Measurements from ENCODE around the gene PTK6. TPM values are rescaled to one million over a fixed set of nuclear protein-coding genes. Genes with fewer than 3 reads are reported as not detected.

Gene PTK6
- total and polyA plus RNA-seq, 2 donors (not counting 1 experiment from before 2014, with no cell fraction given) = 0.86 to 2.3 TPM

DNA sequence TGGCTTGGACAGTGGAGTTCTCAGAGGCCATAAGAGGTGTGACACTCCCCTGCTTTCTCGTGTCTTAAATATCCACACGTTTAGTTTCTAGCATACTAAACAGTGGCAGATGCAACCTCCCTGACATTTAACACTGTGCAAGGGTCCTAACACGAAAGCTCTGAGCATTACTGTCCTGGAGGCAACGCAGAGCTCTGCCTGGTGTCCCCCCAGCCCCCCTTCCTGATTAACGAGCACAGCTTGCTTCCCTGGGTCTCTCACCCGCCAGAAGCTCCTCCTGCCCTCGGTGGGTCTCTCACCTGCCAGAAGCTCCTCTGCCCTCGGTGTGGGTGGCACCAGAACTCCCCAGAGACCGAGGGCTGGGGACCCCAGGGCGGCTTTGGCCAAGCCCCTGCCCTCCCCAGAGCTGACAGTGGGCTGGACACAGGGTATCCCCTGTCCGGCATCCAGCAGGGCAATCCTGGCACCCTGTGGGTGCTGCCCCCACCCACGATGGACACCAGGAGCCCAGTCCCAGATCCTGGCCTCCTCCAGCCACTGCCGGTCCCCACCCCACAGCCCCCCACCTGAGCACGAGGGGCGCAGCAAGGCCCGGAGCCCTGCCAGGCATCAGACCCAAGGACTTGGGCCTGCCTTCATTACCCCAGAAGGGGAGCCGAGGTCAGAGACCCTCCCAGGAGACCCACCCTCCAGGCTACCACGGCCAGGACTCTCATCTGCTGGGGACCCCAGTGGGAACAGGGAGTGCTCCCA lies 52.3 kb downstream of the PTK6 start:
- Mint-ChIP-seq H3K27me3 (peaks cover 22% of the 10 kb centered on the region), H3K4me1 (peaks cover 1% of the 10 kb centered on the region), H3K27ac (no peak overlapping the region), H3K9me3 (ENCODE audit: insufficient read depth) (no peaks in the 10 kb centered on the region), H3K4me3 (no peak overlapping the region)
- Histone ChIP-seq H3K4me2 (replicated peaks; ENCODE audit: low read depth, low read length, poor library complexity, severe bottlenecking) (no peak overlapping the region), H3K27me3 (replicated peaks in 1 of 4; ENCODE audit: control extremely low read depth in 1 of 4, control insufficient read depth in 3 of 4, insufficient read depth in 4 of 4, low read length in 3 of 4) (peaks cover 0 to 54% (median 6%) of the 10 kb centered on the region in 4 experiments), H4K20me1 (ENCODE audit: control insufficient read depth, insufficient read depth, low read length, poor library complexity, severe bottlenecking) (no peaks in the 10 kb centered on the region), H2AFZ (ENCODE audit: insufficient read depth, low read depth, low read length, poor library complexity, severe bottlenecking) (no peak overlapping the region), H3K9ac (ENCODE audit: low read length) (no peak overlapping the region), H3K79me2 (ENCODE audit: control insufficient read depth, insufficient read depth, low read length) (no peaks in the 10 kb centered on the region), H3K4me1 (ENCODE audit: control insufficient read depth in 2 of 2, insufficient read depth in 2 of 2, low read length in 2 of 2) (peaks cover 0 to 5% of the 10 kb centered on the region in 2 donors), H3K9me3 (ENCODE audit: control extremely low read depth in 1 of 3, control insufficient read depth in 2 of 3, insufficient read depth in 1 of 3, low read length in 2 of 3) (peaks cover 0 to 21% (median 0%) of the 10 kb centered on the region in 3 donors), H3K4me3 (ENCODE audit: control extremely low read depth in 1 of 5, extremely low read depth in 1 of 5, insufficient read depth in 1 of 5, low read depth in 2 of 5, low read length in 4 of 5) (no peak overlapping the region), H3K36me3 (replicated peaks in 1 of 2; ENCODE audit: control extremely low read depth in 1 of 2, control insufficient read depth in 1 of 2, extremely low read depth in 1 of 2, insufficient read depth in 2 of 2, low read length in 1 of 2) (no peaks in the 10 kb centered on the region), H3K27ac (ENCODE audit: low read length in 2 of 2) (no peak overlapping the region)
- intact Hi-C loops (cut with micrococcal nuclease) = no loop called here
- DNase-seq (no peak), ATAC-seq (ENCODE audit: low read depth) (no peak)
- 77% methylated on average over 17 of the region's 18 CpGs for WGBS (ENCODE audit: insufficient coverage)
- ChIA-PET POLR2A (no interaction called here), CTCF (no interaction called here)
- TF ChIP-seq, protein P1, sequence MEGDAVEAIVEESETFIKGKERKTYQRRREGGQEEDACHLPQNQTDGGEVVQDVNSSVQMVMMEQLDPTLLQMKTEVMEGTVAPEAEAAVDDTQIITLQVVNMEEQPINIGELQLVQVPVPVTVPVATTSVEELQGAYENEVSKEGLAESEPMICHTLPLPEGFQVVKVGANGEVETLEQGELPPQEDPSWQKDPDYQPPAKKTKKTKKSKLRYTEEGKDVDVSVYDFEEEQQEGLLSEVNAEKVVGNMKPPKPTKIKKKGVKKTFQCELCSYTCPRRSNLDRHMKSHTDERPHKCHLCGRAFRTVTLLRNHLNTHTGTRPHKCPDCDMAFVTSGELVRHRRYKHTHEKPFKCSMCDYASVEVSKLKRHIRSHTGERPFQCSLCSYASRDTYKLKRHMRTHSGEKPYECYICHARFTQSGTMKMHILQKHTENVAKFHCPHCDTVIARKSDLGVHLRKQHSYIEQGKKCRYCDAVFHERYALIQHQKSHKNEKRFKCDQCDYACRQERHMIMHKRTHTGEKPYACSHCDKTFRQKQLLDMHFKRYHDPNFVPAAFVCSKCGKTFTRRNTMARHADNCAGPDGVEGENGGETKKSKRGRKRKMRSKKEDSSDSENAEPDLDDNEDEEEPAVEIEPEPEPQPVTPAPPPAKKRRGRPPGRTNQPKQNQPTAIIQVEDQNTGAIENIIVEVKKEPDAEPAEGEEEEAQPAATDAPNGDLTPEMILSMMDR (IDR thresholded peaks at IDR 0.05) = no peak
- no peak for TF ChIP-seq EZH2 (IDR thresholded peaks at IDR 0.05; ENCODE audit: borderline replicate concordance, insufficient read depth, low read depth, low read length, poor library complexity, severe bottlenecking)

- ChIA-PET CTCF (no interaction called here), POLR2A (no interaction called here)
- no peak overlapping the region for H3K4me3 Mint-ChIP-seq
- H3K4me1 ChIP-seq (ENCODE audit: control insufficient read depth in 2 of 2, insufficient read depth in 2 of 2, low read length in 2 of 2) = peaks cover 0 to 5% of the 10 kb centered on the region in 2 donors
- H2AFZ ChIP-seq (ENCODE audit: insufficient read depth, low read depth, low read length, poor library complexity, severe bottlenecking) = no peak overlapping the region
- 50% methylated on average over 17 of the region's 17 CpGs for WGBS (ENCODE audit: insufficient coverage)
- no peaks in the 10 kb centered on the region for H3K9me3 Mint-ChIP-seq (ENCODE audit: insufficient read depth)
- peaks cover 0 to 55% (median 7%) of the 10 kb centered on the region in 4 experiments for H3K27me3 ChIP-seq (replicated peaks in 1 of 4; ENCODE audit: control extremely low read depth in 1 of 4, control insufficient read depth in 3 of 4, insufficient read depth in 4 of 4, low read length in 3 of 4)
- H3K27ac ChIP-seq (ENCODE audit: low read length in 2 of 2) = no peak overlapping the region
- no peak overlapping the region for H3K9ac ChIP-seq (ENCODE audit: low read length)
- intact Hi-C loops (cut with micrococcal nuclease) = no loop called here
- H3K4me3 ChIP-seq (ENCODE audit: control extremely low read depth in 1 of 5, extremely low read depth in 1 of 5, insufficient read depth in 1 of 5, low read depth in 2 of 5, low read length in 4 of 5) = no peak overlapping the region
- ATAC-seq (ENCODE audit: low read depth) (no peak), DNase-seq (no peak)
- H3K27me3 Mint-ChIP-seq = peaks cover 22% of the 10 kb centered on the region
- no peak for TF ChIP-seq EZH2 (IDR thresholded peaks at IDR 0.05; ENCODE audit: borderline replicate concordance, insufficient read depth, low read depth, low read length, poor library complexity, severe bottlenecking)
- TF ChIP-seq, protein P1 (IDR thresholded peaks at IDR 0.05) = no peak
- H3K4me1 Mint-ChIP-seq = peaks cover 1% of the 10 kb centered on the region
- peaks cover 0 to 21% (median 0%) of the 10 kb centered on the region in 3 donors for H3K9me3 ChIP-seq (ENCODE audit: control extremely low read depth in 1 of 3, control insufficient read depth in 2 of 3, insufficient read depth in 1 of 3, low read length in 2 of 3)
- no peak overlapping the region for H3K27ac Mint-ChIP-seq
- H3K79me2 ChIP-seq (ENCODE audit: control insufficient read depth, insufficient read depth, low read length) = no peaks in the 10 kb centered on the region
- H3K36me3 ChIP-seq (replicated peaks in 1 of 2; ENCODE audit: control extremely low read depth in 1 of 2, control insufficient read depth in 1 of 2, extremely low read depth in 1 of 2, insufficient read depth in 2 of 2, low read length in 1 of 2) = no peaks in the 10 kb centered on the region
- no peak overlapping the region for H3K4me2 ChIP-seq (replicated peaks; ENCODE audit: low read depth, low read length, poor library complexity, severe bottlenecking)
- H4K20me1 ChIP-seq (ENCODE audit: control insufficient read depth, insufficient read depth, low read length, poor library complexity, severe bottlenecking) = no peaks in the 10 kb centered on the region
Measured at GRCh38 chr20:63484236-63484635, 52.9 kb downstream of the PTK6 start.
